Activated CD4-positive, CD25-positive, alpha-beta regulatory T cell treated with anti-CD3 and anti-CD28 coated beads, Interleukin-2, amount 50 U/mL, for 72 hours (primary cell): ENCODE measurements around the gene BCAR3.
"Not testable (repeated sequence)": the region's sequence is repeated elsewhere in the genome, so short reads cannot be mapped to it uniquely, and the experiment has no call there.

Experiments used
- DNase-seq: peaks from one replicate; pipeline ENCODE4 v3.0.0; 2021

BCAR3 gene

GRCh38 chr1:93667642-93668041, 14.0 kb downstream of the BCAR3 start:
- DNase-seq = no peak

GRCh38 chr1:93666613-93667384, 14.8 kb downstream of the BCAR3 start:
- no peak for DNase-seq

- DNase-seq = no peak
Measured at GRCh38 chr1:93665015-93665414, 16.6 kb downstream of the BCAR3 start.

- no peak for DNase-seq
Measured at GRCh38 chr1:93663208-93663614, 18.4 kb downstream of the BCAR3 start.

GRCh38 chr1:93662481-93663207, 19.0 kb downstream of the BCAR3 start:
- no peak for DNase-seq

- DNase-seq = no peak
Measured at GRCh38 chr1:93661829-93662474, 19.7 kb downstream of the BCAR3 start.

GRCh38 chr1:93661341-93661740, 20.3 kb downstream of the BCAR3 start:
- DNase-seq = not testable (repeated sequence)

GRCh38 chr1:93659822-93660503, 21.7 kb downstream of the BCAR3 start:
- DNase-seq = no peak

GRCh38 chr1:93658188-93658587, 23.4 kb downstream of the BCAR3 start:
- no peak for DNase-seq

GRCh38 chr1:93656491-93656890, 25.1 kb downstream of the BCAR3 start:
- DNase-seq = no peak

- no peak for DNase-seq
Measured at GRCh38 chr1:93653656-93654055, 28.0 kb downstream of the BCAR3 start.

- no peak for DNase-seq
Measured at GRCh38 chr1:93652323-93652949, 29.2 kb downstream of the BCAR3 start.

- DNase-seq = no peak
Measured at GRCh38 chr1:93651695-93652094, 29.9 kb downstream of the BCAR3 start.

GRCh38 chr1:93650159-93650558, 31.5 kb downstream of the BCAR3 start:
- not testable (repeated sequence) for DNase-seq

- no peak for DNase-seq
Measured at GRCh38 chr1:93649231-93649630, 32.4 kb downstream of the BCAR3 start.

GRCh38 chr1:93648656-93649055, 33.0 kb downstream of the BCAR3 start:
- no peak for DNase-seq

- no peak for DNase-seq
Measured at GRCh38 chr1:93641527-93641926, 40.1 kb downstream of the BCAR3 start.

- DNase-seq = no peak
Measured at GRCh38 chr1:93640656-93641440, 40.8 kb downstream of the BCAR3 start.

GRCh38 chr1:93638981-93639380, 42.7 kb downstream of the BCAR3 start:
- no peak for DNase-seq

- DNase-seq = no peak
Measured at GRCh38 chr1:93638307-93638847, 43.3 kb downstream of the BCAR3 start.

- no peak for DNase-seq
Measured at GRCh38 chr1:93636712-93637111, 44.9 kb downstream of the BCAR3 start.
